HepG2 (cell line): ENCODE data around the gene MPIG6B. TPM values are rescaled to one million over a fixed set of nuclear protein-coding genes. Genes with fewer than 3 reads are reported as not detected.
A peak's percentile ranks its signal among the peaks of the same experiment; 100 is the strongest.

Source experiments
- HDAC1 ChIP-seq: sonication (generic); formaldehyde crosslinking; IDR thresholded peaks from 2 replicates; pipeline ENCODE4 v1.5.1; 2020; ENCODE audit warnings: mild to moderate bottlenecking, missing genetic modification reagents
- IRF2 ChIP-seq: IDR thresholded peaks from 2 replicates; pipeline ENCODE4 v1.6.1; 2018; ENCODE audit warnings: missing genetic modification reagents, missing compliant biosample characterization
- NFATC3 ChIP-seq: sonication (generic); formaldehyde crosslinking; IDR thresholded peaks from 2 replicates; pipeline ENCODE4 v1.5.1; 2020; ENCODE audit warnings: mild to moderate bottlenecking, missing genetic modification reagents
- SOX6 ChIP-seq, 2 experiments: fragments of 450-650 bp in 1 of 2; sonication (generic) in 1 of 2; formaldehyde crosslinking in 1 of 2; IDR thresholded peaks; 2 replicates each; pipeline versions ENCODE4 v1.4.0 to v1.6.1; 2017 to 2020; ENCODE audit warnings: antibody characterized with exemption in 1 of 2, mild to moderate bottlenecking in 1 of 2, missing genetic modification reagents in 1 of 2
- ZNF160 ChIP-seq: sonication (generic); formaldehyde crosslinking; IDR thresholded peaks from 2 replicates; pipeline ENCODE4 v1.8.0; 2022; ENCODE audit warnings: mild to moderate bottlenecking, inconsistent platforms, missing genetic modification reagents
- polyA plus RNA-seq, 8 experiments: library from polyadenylated mRNA; depleted of rRNA in 3 of 8; stranded (reverse) in 7 of 8; unstranded in 1 of 8; fragments of >200 nt; fragmentation: Illumina TruSeq in 4 of 8; extraction: Trizol in 4 of 8; gene quantifications; 2 replicates each; pipeline versions ENCODE4 v1.2.1 to v1.2.3, GENCODE V29; 2011 to 2016; ENCODE audit warnings: low read depth in 4 of 8, missing spikeins in 1 of 8, mixed read lengths in 1 of 8; ENCODE audit not compliant: insufficient read depth in 1 of 8
- total RNA-seq, 5 experiments: library from RNA; depleted of rRNA; stranded (reverse); fragments of >200 nt; fragmentation: Illumina TruSeq; extraction: Trizol; gene quantifications; 2 replicates each; pipeline ENCODE4 v1.2.3, GENCODE V29; 2016; ENCODE audit warnings: low read depth in 1 of 5
- TF ChIP-seq, protein P1 (sequence below), 2 experiments: fragments of 450-650 bp in 1 of 2; sonication (generic) in 1 of 2; formaldehyde crosslinking in 1 of 2; IDR thresholded peaks; 2 replicates each; pipeline versions ENCODE4 v1.6.1 to v1.8.0; 2016 to 2022; ENCODE audit warnings: antibody characterized with exemption in 1 of 2, mild to moderate bottlenecking in 1 of 2, missing genetic modification reagents in 1 of 2
- TF ChIP-seq, protein P2 (sequence below): sonication (generic); formaldehyde crosslinking; IDR thresholded peaks from 2 replicates; pipeline ENCODE4 v1.8.1; 2023; ENCODE audit warnings: mild to moderate bottlenecking, missing genetic modification reagents
- TF ChIP-seq, protein P3 (sequence below): IDR thresholded peaks from 2 replicates; pipeline ENCODE4 v1.6.1; 2018; ENCODE audit warnings: missing genetic modification reagents, mild to moderate bottlenecking, missing compliant biosample characterization
- TF ChIP-seq, protein P4 (sequence below): sonication (generic); formaldehyde crosslinking; IDR thresholded peaks from 2 replicates; pipeline ENCODE4 v1.8.1; 2023; ENCODE audit warnings: mild to moderate bottlenecking, moderate library complexity, missing genetic modification reagents
- TF ChIP-seq, protein P5 (sequence below): sonication (generic); formaldehyde crosslinking; IDR thresholded peaks from 2 replicates; pipeline ENCODE4 v1.4.0; 2020; ENCODE audit warnings: missing genetic modification reagents, mild to moderate bottlenecking, borderline replicate concordance

The MPIG6B gene
- total and polyA plus RNA-seq, 2 of the 13 experiments (the other 11 are each of a cell fraction or from before 2014, with no cell fraction given) = not detected

DNA sequence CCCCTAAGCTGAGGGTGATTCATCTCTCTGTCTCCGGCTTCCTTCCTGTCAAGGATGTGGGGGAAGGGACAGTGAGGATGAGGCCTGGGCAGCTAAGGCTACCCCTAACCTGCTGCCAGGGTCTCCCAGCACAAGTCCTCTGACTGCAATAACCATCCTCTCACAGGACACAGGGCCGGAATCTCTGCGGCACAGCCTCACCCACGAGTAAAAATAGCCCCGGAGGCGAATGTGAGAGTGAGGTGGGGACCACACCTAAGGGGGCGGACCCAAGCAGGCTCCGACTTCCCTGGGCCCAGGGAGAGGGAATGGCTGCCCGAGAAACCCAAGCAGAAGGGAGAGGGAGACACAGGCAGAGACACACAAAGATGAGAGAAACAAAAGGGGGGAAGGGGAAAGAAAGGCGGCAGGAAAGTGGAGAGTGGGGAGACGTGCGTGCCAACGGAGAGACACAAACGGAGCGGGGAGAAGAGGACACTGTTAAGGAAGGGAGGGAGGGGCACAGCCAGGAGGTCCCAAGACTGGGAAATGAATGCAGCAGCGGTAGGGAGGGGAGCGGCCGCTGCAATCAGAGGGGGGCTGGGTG is 11.7 kb downstream of the MPIG6B start (continued):
- TF ChIP-seq, protein P1, sequence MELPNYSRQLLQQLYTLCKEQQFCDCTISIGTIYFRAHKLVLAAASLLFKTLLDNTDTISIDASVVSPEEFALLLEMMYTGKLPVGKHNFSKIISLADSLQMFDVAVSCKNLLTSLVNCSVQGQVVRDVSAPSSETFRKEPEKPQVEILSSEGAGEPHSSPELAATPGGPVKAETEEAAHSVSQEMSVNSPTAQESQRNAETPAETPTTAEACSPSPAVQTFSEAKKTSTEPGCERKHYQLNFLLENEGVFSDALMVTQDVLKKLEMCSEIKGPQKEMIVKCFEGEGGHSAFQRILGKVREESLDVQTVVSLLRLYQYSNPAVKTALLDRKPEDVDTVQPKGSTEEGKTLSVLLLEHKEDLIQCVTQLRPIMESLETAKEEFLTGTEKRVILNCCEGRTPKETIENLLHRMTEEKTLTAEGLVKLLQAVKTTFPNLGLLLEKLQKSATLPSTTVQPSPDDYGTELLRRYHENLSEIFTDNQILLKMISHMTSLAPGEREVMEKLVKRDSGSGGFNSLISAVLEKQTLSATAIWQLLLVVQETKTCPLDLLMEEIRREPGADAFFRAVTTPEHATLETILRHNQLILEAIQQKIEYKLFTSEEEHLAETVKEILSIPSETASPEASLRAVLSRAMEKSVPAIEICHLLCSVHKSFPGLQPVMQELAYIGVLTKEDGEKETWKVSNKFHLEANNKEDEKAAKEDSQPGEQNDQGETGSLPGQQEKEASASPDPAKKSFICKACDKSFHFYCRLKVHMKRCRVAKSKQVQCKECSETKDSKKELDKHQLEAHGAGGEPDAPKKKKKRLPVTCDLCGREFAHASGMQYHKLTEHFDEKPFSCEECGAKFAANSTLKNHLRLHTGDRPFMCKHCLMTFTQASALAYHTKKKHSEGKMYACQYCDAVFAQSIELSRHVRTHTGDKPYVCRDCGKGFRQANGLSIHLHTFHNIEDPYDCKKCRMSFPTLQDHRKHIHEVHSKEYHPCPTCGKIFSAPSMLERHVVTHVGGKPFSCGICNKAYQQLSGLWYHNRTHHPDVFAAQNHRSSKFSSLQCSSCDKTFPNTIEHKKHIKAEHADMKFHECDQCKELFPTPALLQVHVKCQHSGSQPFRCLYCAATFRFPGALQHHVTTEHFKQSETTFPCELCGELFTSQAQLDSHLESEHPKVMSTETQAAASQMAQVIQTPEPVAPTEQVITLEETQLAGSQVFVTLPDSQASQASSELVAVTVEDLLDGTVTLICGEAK (IDR thresholded peaks at IDR 0.05) = no peak
- TF ChIP-seq, protein P1 (CRISPR knock-in tag; IDR thresholded peaks at IDR 0.05) = peak; percentile 15; the same call in 1 of the 2 replicates
- TF ChIP-seq ZNF160 (CRISPR knock-in tag) (0 out of 2 replicates have a peak, but pooled peaks have one; percentile 12), NFATC3 (CRISPR knock-in tag) (no peak), SOX6 (IDR thresholded peaks at IDR 0.05) (no peak), SOX6 (CRISPR knock-in tag; IDR thresholded peaks at IDR 0.05) (0 out of 2 replicates have a peak, but pooled peaks have one; percentile 7), HDAC1 (CRISPR knock-in tag) (peak; percentile 52; the same call in 1 of the 2 replicates), IRF2 (peak; percentile 17; the same call in 1 of the 2 replicates)
- TF ChIP-seq, protein P2, sequence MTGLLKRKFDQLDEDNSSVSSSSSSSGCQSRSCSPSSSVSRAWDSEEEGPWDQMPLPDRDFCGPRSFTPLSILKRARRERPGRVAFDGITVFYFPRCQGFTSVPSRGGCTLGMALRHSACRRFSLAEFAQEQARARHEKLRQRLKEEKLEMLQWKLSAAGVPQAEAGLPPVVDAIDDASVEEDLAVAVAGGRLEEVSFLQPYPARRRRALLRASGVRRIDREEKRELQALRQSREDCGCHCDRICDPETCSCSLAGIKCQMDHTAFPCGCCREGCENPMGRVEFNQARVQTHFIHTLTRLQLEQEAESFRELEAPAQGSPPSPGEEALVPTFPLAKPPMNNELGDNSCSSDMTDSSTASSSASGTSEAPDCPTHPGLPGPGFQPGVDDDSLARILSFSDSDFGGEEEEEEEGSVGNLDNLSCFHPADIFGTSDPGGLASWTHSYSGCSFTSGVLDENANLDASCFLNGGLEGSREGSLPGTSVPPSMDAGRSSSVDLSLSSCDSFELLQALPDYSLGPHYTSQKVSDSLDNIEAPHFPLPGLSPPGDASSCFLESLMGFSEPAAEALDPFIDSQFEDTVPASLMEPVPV (CRISPR knock-in tag) = no peak
- TF ChIP-seq, protein P3, sequence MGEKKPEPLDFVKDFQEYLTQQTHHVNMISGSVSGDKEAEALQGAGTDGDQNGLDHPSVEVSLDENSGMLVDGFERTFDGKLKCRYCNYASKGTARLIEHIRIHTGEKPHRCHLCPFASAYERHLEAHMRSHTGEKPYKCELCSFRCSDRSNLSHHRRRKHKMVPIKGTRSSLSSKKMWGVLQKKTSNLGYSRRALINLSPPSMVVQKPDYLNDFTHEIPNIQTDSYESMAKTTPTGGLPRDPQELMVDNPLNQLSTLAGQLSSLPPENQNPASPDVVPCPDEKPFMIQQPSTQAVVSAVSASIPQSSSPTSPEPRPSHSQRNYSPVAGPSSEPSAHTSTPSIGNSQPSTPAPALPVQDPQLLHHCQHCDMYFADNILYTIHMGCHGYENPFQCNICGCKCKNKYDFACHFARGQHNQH (CRISPR knock-in tag) = peak; percentile 14; the same call in 1 of the 2 replicates
- TF ChIP-seq, protein P4, sequence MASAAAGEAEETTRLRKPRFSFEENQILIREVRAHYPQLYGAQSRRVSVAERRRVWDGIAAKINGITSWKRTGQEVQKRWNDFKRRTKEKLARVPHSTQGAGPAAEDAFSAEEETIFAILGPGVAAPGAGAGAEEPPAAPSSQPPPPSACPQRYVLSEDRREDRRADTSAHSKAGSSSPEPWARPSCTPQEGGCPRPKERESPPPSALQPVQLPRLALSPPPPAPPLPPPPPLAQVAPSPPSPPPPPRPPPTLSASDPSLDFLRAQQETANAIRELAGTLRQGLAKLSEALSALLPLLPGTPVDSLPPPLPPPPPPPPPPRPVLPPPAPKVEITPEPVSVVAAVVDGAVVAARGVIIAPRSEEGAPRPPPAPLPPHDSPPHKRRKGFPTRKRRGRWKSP (CRISPR knock-in tag) = 0 out of 2 replicates have a peak, but pooled peaks have one; percentile 45
- TF ChIP-seq, protein P5, sequence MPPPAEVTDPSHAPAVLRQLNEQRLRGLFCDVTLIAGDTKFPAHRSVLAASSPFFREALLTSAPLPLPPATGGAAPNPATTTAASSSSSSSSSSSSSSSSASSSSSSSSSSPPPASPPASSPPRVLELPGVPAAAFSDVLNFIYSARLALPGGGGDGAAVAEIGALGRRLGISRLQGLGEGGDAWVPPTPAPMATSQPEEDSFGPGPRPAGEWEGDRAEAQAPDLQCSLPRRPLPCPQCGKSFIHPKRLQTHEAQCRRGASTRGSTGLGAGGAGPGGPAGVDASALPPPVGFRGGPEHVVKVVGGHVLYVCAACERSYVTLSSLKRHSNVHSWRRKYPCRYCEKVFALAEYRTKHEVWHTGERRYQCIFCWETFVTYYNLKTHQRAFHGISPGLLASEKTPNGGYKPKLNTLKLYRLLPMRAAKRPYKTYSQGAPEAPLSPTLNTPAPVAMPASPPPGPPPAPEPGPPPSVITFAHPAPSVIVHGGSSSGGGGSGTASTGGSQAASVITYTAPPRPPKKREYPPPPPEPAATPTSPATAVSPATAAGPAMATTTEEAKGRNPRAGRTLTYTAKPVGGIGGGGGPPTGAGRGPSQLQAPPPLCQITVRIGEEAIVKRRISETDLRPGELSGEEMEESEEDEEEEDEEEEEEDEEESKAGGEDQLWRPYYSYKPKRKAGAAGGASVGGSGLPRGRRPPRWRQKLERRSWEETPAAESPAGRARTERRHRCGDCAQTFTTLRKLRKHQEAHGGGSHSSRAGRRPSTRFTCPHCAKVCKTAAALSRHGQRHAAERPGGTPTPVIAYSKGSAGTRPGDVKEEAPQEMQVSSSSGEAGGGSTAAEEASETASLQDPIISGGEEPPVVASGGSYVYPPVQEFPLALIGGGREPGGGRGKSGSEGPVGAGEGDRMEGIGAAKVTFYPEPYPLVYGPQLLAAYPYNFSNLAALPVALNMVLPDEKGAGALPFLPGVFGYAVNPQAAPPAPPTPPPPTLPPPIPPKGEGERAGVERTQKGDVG (CRISPR knock-in tag) = no peak
